Stimulated activated CD8-positive, alpha-beta memory T cell treated with anti-CD3 and anti-CD28 coated beads, Interleukin-7, amount 100 ng/mL, for 24 hours (primary cell): ENCODE measurements around the gene PGM1.

ENCODE experiments used
- DNase-seq: peaks from one replicate; pipeline ENCODE4 v3.0.0-alpha.2; 2020; ENCODE audit warnings: low read depth

Gene PGM1

GRCh38 chr1:63701187-63701586 lies 108.0 kb downstream of the PGM1 start:
- no peak for DNase-seq

- no peak for DNase-seq
These were observed 110.5 kb downstream of the PGM1 start for GRCh38 chr1:63703701-63704107.

GRCh38 chr1:63704443-63704842 lies 111.2 kb downstream of the PGM1 start:
- DNase-seq = no peak

GRCh38 chr1:63705078-63705477 lies 111.9 kb downstream of the PGM1 start:
- DNase-seq = no peak

GRCh38 chr1:63709267-63709828 lies 116.1 kb downstream of the PGM1 start:
- DNase-seq = no peak
